K562 (cell line): ENCODE measurements around the gene GFM1. TPM values are rescaled to one million over a fixed set of nuclear protein-coding genes. Genes with fewer than 3 reads are reported as not detected.
A peak's percentile ranks its signal among the peaks of the same experiment; 100 is the strongest.

Experiments used
- ATAC-seq: fragments of 200-7000 bp; cut with Tn5 transposase; 3 replicates; pipeline ENCODE4 v1.9.1; 2020; ENCODE audit warnings: moderate library complexity
- BruUV-seq: library from RNA; stranded (reverse); fragments of 400-500 nt; replicated peaks from 2 replicates; lab custom pipeline; 2021; lab: Mats Ljungman, UMichigan
- CTCF ChIA-PET: fragments of 300-600 bp; formaldehyde crosslinking; extraction: SDS; loops from one replicate; lab custom pipeline; 2021; ENCODE audit warnings: low intra/inter-chr PET ratio; lab: Yijun Ruan, JAX
- POLR2A ChIA-PET: fragments of 300-600, 350-650 bp; sonication (Branson Sonifier 250); formaldehyde crosslinking; extraction: SDS; loops from one replicate; lab custom pipeline; 2021; ENCODE audit warnings: antibody characterized with exemption, inconsistent platforms; lab: Yijun Ruan, JAX
- DNase-seq, 4 experiments: peaks; one replicate each; pipeline versions ENCODE4 v3.0.0 to v3.0.0-alpha.2; 2011 to 2018; ENCODE audit warnings: low spot score in 3 of 4, mixed read lengths in 3 of 4; ENCODE audit errors: extremely low read depth in 1 of 4
- FAIRE-seq: peaks from 2 replicates; lab custom pipeline; 2011; peaks lifted over from hg19 to GRCh38; lab: Jason Lieb, UNC
- H2AFZ ChIP-seq: 2 replicates; pipeline ENCODE4 v1.6.0; 2011; ENCODE audit warnings: low read depth, low read length, control low read depth, inconsistent platforms
- H3K27ac ChIP-seq: fragments of 200-600 bp; 3 replicates; pipeline ENCODE4 v1.8.0; 2011; ENCODE audit warnings: low read depth, mild to moderate bottlenecking, control low read depth, inconsistent platforms, low read length, moderate library complexity, mixed read lengths; ENCODE audit errors: extremely low read depth
- H3K27me3 ChIP-seq, 2 experiments: fragments of 300-600 bp in 1 of 2; 2 replicates in 1 of 2; 3 replicates in 1 of 2; pipeline versions ENCODE4 v1.6.0 to v1.8.0; 2011; ENCODE audit warnings: inconsistent platforms in 2 of 2, low read length in 2 of 2, mild to moderate bottlenecking in 1 of 2, mixed read lengths in 1 of 2, moderate library complexity in 1 of 2; ENCODE audit not compliant: control insufficient read depth in 2 of 2, insufficient read depth in 2 of 2
- H3K36me3 ChIP-seq: fragments of 300-600 bp; 3 replicates; pipeline ENCODE4 v1.8.0; 2011; ENCODE audit warnings: mild to moderate bottlenecking, low read length, inconsistent platforms; ENCODE audit not compliant: control insufficient read depth, insufficient read depth
- H3K4me1 ChIP-seq, 2 experiments: fragments of 200-600 bp in 1 of 2; replicated peaks in 1 of 2; 2 replicates in 1 of 2; 3 replicates in 1 of 2; pipeline versions ENCODE4 v1.5.1 to v1.8.0; 2011; ENCODE audit warnings: inconsistent platforms in 2 of 2, low read length in 2 of 2, mild to moderate bottlenecking in 1 of 2, mixed read lengths in 1 of 2, moderate library complexity in 1 of 2; ENCODE audit not compliant: control insufficient read depth in 2 of 2, insufficient read depth in 2 of 2
- H3K4me2 ChIP-seq: 2 replicates; pipeline ENCODE4 v1.6.1; 2011; ENCODE audit warnings: low read length, control low read depth, inconsistent platforms, mixed read lengths; ENCODE audit not compliant: insufficient read depth
- H3K4me3 ChIP-seq: fragments of 200-600 bp; sonication (generic), shearing (Covaris generic); 2 replicates; pipeline ENCODE4 v1.5.1; 2016; ENCODE audit warnings: control low read depth, inconsistent platforms
- H3K79me2 ChIP-seq: fragments of 200-600 bp; 3 replicates; pipeline ENCODE4 v1.8.0; 2011; ENCODE audit warnings: low read length, inconsistent platforms; ENCODE audit not compliant: control insufficient read depth, insufficient read depth
- H3K9ac ChIP-seq, 2 experiments: 2 replicates each; pipeline versions ENCODE4 v1.6.0 to v1.6.1; 2011; ENCODE audit warnings: low read depth in 2 of 2, low read length in 2 of 2, control low read depth in 1 of 2, inconsistent platforms in 1 of 2, mild to moderate bottlenecking in 1 of 2, mixed read lengths in 1 of 2; ENCODE audit not compliant: insufficient read depth in 1 of 2
- H3K9me1 ChIP-seq: one replicate; pipeline ENCODE4 v1.6.0; 2011; ENCODE audit warnings: inconsistent platforms, mild to moderate bottlenecking, low read length, moderate library complexity; ENCODE audit not compliant: control insufficient read depth, insufficient read depth
- H3K9me3 ChIP-seq: replicated peaks from 2 replicates; pipeline ENCODE4 v1.5.1; 2011; ENCODE audit warnings: low read depth, low read length, inconsistent platforms; ENCODE audit not compliant: control insufficient read depth, insufficient read depth
- H4K20me1 ChIP-seq: replicated peaks from 2 replicates; pipeline ENCODE4 v1.6.1; 2011; ENCODE audit warnings: low read length, inconsistent platforms, mixed read lengths; ENCODE audit not compliant: control insufficient read depth, insufficient read depth
- ATF1 ChIP-seq, 2 experiments: fragments of 450-650 bp in 1 of 2; IDR thresholded peaks; 2 replicates each; pipeline ENCODE4 v1.6.1; 2016; ENCODE audit warnings: missing compliant biosample characterization in 1 of 2, missing genetic modification characterization in 1 of 2
- BRD9 ChIP-seq: fragments of 450-650 bp; IDR thresholded peaks from 2 replicates; pipeline ENCODE4 v1.6.1; 2018; ENCODE audit warnings: low read depth; ENCODE audit not compliant: partially characterized antibody
- CBX1 ChIP-seq: sonication (generic); IDR thresholded peaks from 2 replicates; pipeline ENCODE4 v1.6.1; 2016; ENCODE audit warnings: antibody characterized with exemption, low read depth, mild to moderate bottlenecking
- ESRRB ChIP-seq: fragments of 250-450 bp; sonication (Bioruptor Pico); IDR thresholded peaks from 2 replicates; pipeline ENCODE4 v1.5.0; 2020; ENCODE audit warnings: mild to moderate bottlenecking, moderate library complexity, borderline replicate concordance
- ETV5 ChIP-seq: sonication (generic); formaldehyde crosslinking; IDR thresholded peaks from 2 replicates; pipeline ENCODE4 v1.4.0; 2020; ENCODE audit warnings: low read depth, mild to moderate bottlenecking, missing genetic modification reagents
- FUS ChIP-seq: fragments of 200-400 bp; formaldehyde crosslinking; optimal IDR thresholded peaks from 2 replicates; pipeline ENCODE3; 2017; ENCODE audit warnings: low read depth, low read length
- HNRNPUL1 ChIP-seq: fragments of 200-400 bp; formaldehyde crosslinking; IDR thresholded peaks from 2 replicates; pipeline ENCODE4 v1.6.1; 2017; ENCODE audit warnings: low read length
- LCOR ChIP-seq: sonication (generic); formaldehyde crosslinking; IDR thresholded peaks from 2 replicates; pipeline ENCODE4 v1.8.0; 2022; ENCODE audit warnings: mild to moderate bottlenecking, missing genetic modification reagents
- MAFF ChIP-seq: IDR thresholded peaks from 2 replicates; pipeline ENCODE4 v1.6.1; 2012; ENCODE audit warnings: low read length, improper control_type of control experiment
- MAFG ChIP-seq: fragments of 450-650 bp; conservative IDR thresholded peaks from 2 replicates; pipeline ENCODE4 v1.6.1; 2016; ENCODE audit warnings: missing genetic modification characterization, missing compliant biosample characterization
- MCM3 ChIP-seq: fragments of 450-650 bp; IDR thresholded peaks from 2 replicates; pipeline ENCODE4 v1.6.1; 2016
- MCM5 ChIP-seq: fragments of 450-650 bp; IDR thresholded peaks from 2 replicates; pipeline ENCODE4 v1.6.1; 2016; ENCODE audit warnings: low read depth
- MEF2D ChIP-seq: conservative IDR thresholded peaks from 2 replicates; pipeline ENCODE4 v1.6.1; 2016; ENCODE audit warnings: low read depth, missing genetic modification characterization, missing compliant biosample characterization
- NBN ChIP-seq: fragments of 450-650 bp; IDR thresholded peaks from 2 replicates; pipeline ENCODE4 v1.6.1; 2016; ENCODE audit warnings: low read depth, mild to moderate bottlenecking
- NCOA2 ChIP-seq, 2 experiments: fragments of 450-650 bp; IDR thresholded peaks; 2 replicates each; pipeline ENCODE4 v1.6.1; 2018; ENCODE audit warnings: mild to moderate bottlenecking in 2 of 2, moderate library complexity in 1 of 2; ENCODE audit not compliant: partially characterized antibody in 2 of 2
- NCOA6 ChIP-seq: fragments of 450-650 bp; IDR thresholded peaks from 2 replicates; pipeline ENCODE4 v1.6.1; 2017; ENCODE audit warnings: mild to moderate bottlenecking
- NCOR1 ChIP-seq: fragments of 450-650 bp; IDR thresholded peaks from 2 replicates; pipeline ENCODE4 v1.6.1; 2016; ENCODE audit warnings: mild to moderate bottlenecking, moderate library complexity
- NONO ChIP-seq, 2 experiments: fragments of 200-400 bp in 1 of 2; fragments of 450-650 bp in 1 of 2; formaldehyde crosslinking in 1 of 2; IDR thresholded peaks; 2 replicates each; pipeline ENCODE4 v1.6.1; 2017; ENCODE audit warnings: low read depth in 2 of 2, mild to moderate bottlenecking in 2 of 2, moderate library complexity in 2 of 2, low read length in 1 of 2
- PCBP2 ChIP-seq: fragments of 200-400 bp; formaldehyde crosslinking; IDR thresholded peaks from 2 replicates; pipeline ENCODE4 v1.6.1; 2018; ENCODE audit warnings: low read length, low read depth, mild to moderate bottlenecking, moderate library complexity; ENCODE audit not compliant: poor library complexity, severe bottlenecking
- PTRF ChIP-seq: fragments of 450-650 bp; IDR thresholded peaks from 2 replicates; pipeline ENCODE4 v1.6.1; 2016; ENCODE audit warnings: mild to moderate bottlenecking, missing genetic modification characterization, missing compliant biosample characterization
- SMC3 ChIP-seq: conservative IDR thresholded peaks from 2 replicates; pipeline ENCODE4 v1.6.1; 2011; ENCODE audit warnings: low read depth, low read length, improper control_type of control experiment; ENCODE audit not compliant: insufficient read depth
- STAT5A ChIP-seq: IDR thresholded peaks from 2 replicates; pipeline ENCODE4 v1.6.1; 2012; ENCODE audit warnings: low read length, inconsistent platforms, borderline replicate concordance
- ZBTB8A ChIP-seq: fragments of 450-650 bp; IDR thresholded peaks from 2 replicates; pipeline ENCODE4 v1.6.1; 2018; ENCODE audit warnings: mild to moderate bottlenecking, moderate library complexity; ENCODE audit not compliant: partially characterized antibody
- ZNF282 ChIP-seq: sonication (generic); formaldehyde crosslinking; IDR thresholded peaks from 2 replicates; pipeline ENCODE4 v1.8.1; 2023; ENCODE audit warnings: missing genetic modification reagents
- ZNF644 ChIP-seq: fragments of 200-800 bp; sonication (Bioruptor generic); IDR thresholded peaks from 2 replicates; pipeline ENCODE4 v1.6.1; 2016; ENCODE audit warnings: low read depth, missing genetic modification characterization, missing compliant biosample characterization
- WGBS: fragments of 100-300 bp; shearing (Covaris generic); methylation state at CpG from one replicate; pipeline ENCODE4 v1.1.6; 2016; ENCODE audit warnings: low coverage, mixed read lengths; ENCODE audit not compliant: insufficient coverage; ENCODE audit errors: missing lambda C conversion rate; 5-methylcytosine and 5-hydroxymethylcytosine counted together
- in situ Hi-C: fragments of 300-500 bp; cut with MboI; formaldehyde crosslinking; loops from 4 replicates; pipeline ENCODE4 v1.15.0; 2018; ENCODE audit warnings: inconsistent platforms, mixed read lengths
- intact Hi-C: fragments of 100-400 bp; cut with micrococcal nuclease; formaldehyde crosslinking; loops from 2 replicates; pipeline ENCODE4 v1.14.2; 2022
- polyA plus RNA-seq, 8 experiments: library from polyadenylated mRNA; depleted of rRNA in 4 of 8; stranded (reverse) in 5 of 8; unstranded in 3 of 8; fragments of >200 nt; fragmentation: Nextera tagmentation in 2 of 8; fragmentation: Illumina TruSeq in 1 of 8; extraction: Ambion mirVana in 2 of 8; extraction: Trizol in 1 of 8; gene quantifications; 2 replicates each; pipeline versions ENCODE4 v1.2.1 to v1.2.3, GENCODE V29; 2011 to 2014; ENCODE audit warnings: inconsistent platforms in 1 of 8, missing spikeins in 1 of 8
- total RNA-seq, 7 experiments: library from RNA; depleted of rRNA in 6 of 7; stranded (reverse); fragments of >200 nt in 6 of 7; fragmentation: Illumina TruSeq in 2 of 7; extraction: Trizol in 2 of 7; gene quantifications; 2 replicates each; pipeline versions ENCODE4 v1.2.1 to v1.2.3, GENCODE V29; 2011 to 2021; ENCODE audit warnings: low replicate concordance in 1 of 7

Gene GFM1
- total and polyA plus RNA-seq, 9 of the 15 experiments (the other 6 are each of a cell fraction or from before 2014, with no cell fraction given), result 38.9 to 86.7 (median 64.8) TPM

DNA sequence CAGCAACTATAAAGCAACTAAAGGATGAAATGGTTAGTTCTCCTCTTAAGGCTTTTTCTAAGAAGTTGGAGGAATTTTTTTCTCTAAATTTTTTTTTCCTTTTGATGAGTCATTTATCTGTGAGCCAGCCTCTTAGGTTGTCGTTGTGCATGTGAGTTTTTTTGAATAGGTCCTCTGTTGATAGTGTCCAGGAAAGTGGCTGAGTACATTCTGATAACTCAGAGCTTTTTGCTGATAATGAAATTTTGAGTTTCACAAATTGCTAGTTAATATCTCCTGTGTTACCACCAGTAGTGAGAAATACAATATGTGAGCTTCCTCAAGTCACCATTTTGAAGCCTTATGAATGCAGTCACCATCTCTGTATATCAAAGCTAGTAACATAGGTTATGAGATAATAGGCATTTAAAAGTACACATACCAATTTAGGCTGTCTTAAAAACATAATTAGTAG is 35.2 kb downstream of the GFM1 start (continued):
- TF ChIP-seq MEF2D (tag), result no peak
- TF ChIP-seq CBX1, result no peak
- TF ChIP-seq MAFF, result peak; percentile 95
- TF ChIP-seq ZNF644, result no peak
- TF ChIP-seq NCOR1, result peak; percentile 93
- peak; percentile 98 for TF ChIP-seq MAFG (tag)
- no peak for TF ChIP-seq NONO (IDR thresholded peaks at IDR 0.05; ENCODE audit: low read depth in 2 of 2, low read length in 1 of 2)
- TF ChIP-seq STAT5A, result peak; percentile 77
- TF ChIP-seq MCM3, result no peak
- peak; percentile 93 for TF ChIP-seq BRD9
- TF ChIP-seq SMC3, result no peak

DNA sequence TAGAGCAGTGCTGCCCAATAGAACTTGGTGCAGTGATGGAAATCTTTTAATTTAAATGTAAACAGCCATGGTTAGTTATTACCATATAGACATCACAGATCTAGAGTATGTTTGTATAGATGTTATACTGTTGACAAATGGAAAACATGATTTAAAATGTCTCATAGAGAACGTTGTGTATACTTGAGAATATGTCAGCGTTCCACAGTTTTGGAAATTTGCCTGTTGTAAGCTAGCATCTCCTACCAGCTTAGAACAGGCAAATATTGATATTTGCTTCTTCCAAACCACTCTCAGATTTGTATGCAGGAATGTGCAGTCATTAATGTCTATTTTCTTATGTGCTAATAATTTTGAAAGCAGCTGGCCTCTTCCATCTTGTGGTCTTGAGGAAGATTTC is 36.5 kb downstream of the GFM1 start:
- CTCF ChIA-PET, result no interaction called here

More for the DNA sequence above, 36.5 kb downstream of the GFM1 start:
- Histone ChIP-seq H3K27me3 (no peaks in the 10 kb centered on the region), H3K79me2 (peaks cover 23% of the 10 kb centered on the region), H3K4me2 (no peak overlapping the region), H3K9ac (no peak overlapping the region), H4K20me1 (no peaks in the 10 kb centered on the region), H2AFZ (no peak overlapping the region), H3K9me3 (no peaks in the 10 kb centered on the region), H3K4me3 (no peak overlapping the region), H3K27ac (peak overlapping the region; percentile 85; the same call in 2 of the 3 replicates), H3K36me3 (peaks cover 79% of the 10 kb centered on the region), H3K4me1 (peaks cover 11 to 38% of the 10 kb centered on the region in 2 experiments), H3K9me1 (no peaks in the 10 kb centered on the region)
- no peak for DNase-seq
- no peak for FAIRE-seq
- intact Hi-C loops (no loop called here), in situ Hi-C loops (no loop called here)
- BruUV-seq, result no TSS peak
- POLR2A ChIA-PET, result interaction anchor here (0.6 kb wide), 1 partner anchor 159 kb away, joined by 3 read pairs; no protein-coding TSS in a partner anchor
- ATAC-seq, result no peak
- WGBS, result 85% methylated on average over 2 of the region's 2 CpGs
- TF ChIP-seq ETV5 (CRISPR knock-in tag) (no peak), NCOA6 (no peak), LCOR (CRISPR knock-in tag) (no peak), PCBP2 (no peak), ZBTB8A (no peak), NBN (no peak), ATF1 (CRISPR knock-in tag; IDR thresholded peaks at IDR 0.05) (no peak), ATF1 (tag; IDR thresholded peaks at IDR 0.05) (no peak), STAT5A (no peak), FUS (no peak), MCM5 (no peak), HNRNPUL1 (no peak), NCOA2 (IDR thresholded peaks at IDR 0.05; ENCODE audit: partially characterized antibody in 2 of 2) (no peak), ZNF282 (CRISPR knock-in tag) (no peak), PTRF (no peak), ESRRB (CRISPR knock-in tag) (no peak)
